ENCODE measurements around the gene NME1. TPM values are rescaled to one million over a fixed set of nuclear protein-coding genes. Genes with fewer than 3 reads are reported as not detected.

NME1 gene
- total RNA-seq, 2 donors from 2014 or later = 37.1 to 168 TPM

DNA sequence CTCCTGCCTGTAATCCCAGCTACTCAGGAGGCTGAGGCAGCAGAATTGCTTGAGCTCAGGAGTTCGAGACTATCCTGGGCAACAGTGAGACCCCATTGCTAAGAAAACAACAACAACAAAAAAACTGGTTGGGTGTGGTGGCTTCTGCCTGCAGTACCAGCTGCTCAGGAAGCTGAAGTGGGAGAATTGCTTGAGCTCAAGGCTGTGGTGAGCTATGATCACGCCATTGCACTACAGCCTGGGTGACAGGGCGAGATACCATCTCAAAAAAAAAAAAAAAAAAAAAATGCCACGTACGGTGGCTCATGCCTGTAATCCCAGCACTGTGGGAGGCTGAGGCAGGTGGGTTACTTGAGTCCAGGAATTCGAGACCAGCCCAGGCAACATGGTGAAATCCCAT lies 46.9 kb downstream of the NME1 start:
- no peak overlapping the region for H3K4me3 ChIP-seq
- no peaks in the 10 kb centered on the region for H3K27me3 ChIP-seq
- H3K9ac ChIP-seq (ENCODE audit: low read depth in 2 of 2, low read length in 2 of 2) = no peak overlapping the region
- intact Hi-C loops (cut with DNase I) = no loop called here
- no peaks in the 10 kb centered on the region for H3K4me1 ChIP-seq
- no peak overlapping the region for H3K27ac ChIP-seq
- H3K36me3 ChIP-seq = no peaks in the 10 kb centered on the region
- DNase-seq = no peak
- no peaks in the 10 kb centered on the region for H3K9me3 ChIP-seq
- no peak for TF ChIP-seq CTCF (IDR thresholded peaks at IDR 0.05)

- intact Hi-C loops (cut with DNase I) = no loop called here
- Histone ChIP-seq H3K4me3 (no peak overlapping the region), H3K27ac (no peak overlapping the region), H3K9ac (ENCODE audit: low read depth in 2 of 2, low read length in 2 of 2) (no peak overlapping the region), H3K27me3 (no peaks in the 10 kb centered on the region), H3K36me3 (no peaks in the 10 kb centered on the region), H3K9me3 (no peaks in the 10 kb centered on the region), H3K4me1 (no peaks in the 10 kb centered on the region)
- TF ChIP-seq CTCF (IDR thresholded peaks at IDR 0.05) = no peak
- DNase-seq = no peak
Observed at GRCh38 chr17:51200846-51201245, 47.5 kb downstream of the NME1 start.

GRCh38 chr17:51203838-51204237 lies 50.5 kb downstream of the NME1 start:
- DNase-seq = no peak
- Histone ChIP-seq H3K9me3 (no peaks in the 10 kb centered on the region), H3K9ac (ENCODE audit: low read depth in 2 of 2, low read length in 2 of 2) (no peak overlapping the region), H3K27me3 (no peaks in the 10 kb centered on the region), H3K4me3 (no peak overlapping the region), H3K36me3 (no peaks in the 10 kb centered on the region), H3K27ac (no peak overlapping the region), H3K4me1 (no peaks in the 10 kb centered on the region)
- TF ChIP-seq CTCF (IDR thresholded peaks at IDR 0.05) = no peak
- intact Hi-C loops (cut with DNase I) = no loop called here

Other genes with a start within 250 kb of the NME1 start
- 10 to 100 TPM; 46.0 to 67.0 TPM for gene SPAG9, start 32.7 kb upstream of the NME1 start, total RNA-seq
- 100 to 1,000 TPM; 428 to 708 TPM for gene NME2, start 12.9 kb downstream of the NME1 start, total RNA-seq
- 10 to 100 TPM; 11.3 to 14.9 TPM for gene MBTD1, start 106.5 kb downstream of the NME1 start, total RNA-seq
- 10 to 100 TPM; 20.0 to 30.9 TPM for gene UTP18, start 107.0 kb downstream of the NME1 start, total RNA-seq

Data from colonic mucosa (tissue), 4 donors.